Body of pancreas (tissue), 4 donors: Measurements from ENCODE around the gene TRPV6.

ENCODE experiments used
- POLR2A ChIP-seq, 3 donors: fragments of 450-650 bp; IDR thresholded peaks; one replicate each; pipeline ENCODE4 v1.6.1; 2016; ENCODE audit warnings: antibody characterized with exemption in 3 of 3, mild to moderate bottlenecking in 2 of 3
- TF ChIP-seq, protein P1 (sequence below), 7 experiments: fragments of 450-650 bp in 4 of 7; fragments of 200-600 bp in 3 of 7; sonication (generic) in 3 of 7; IDR thresholded peaks; one replicate each; pipeline ENCODE4 v1.5.1; 2016 to 2019; ENCODE audit warnings: antibody characterized with exemption in 7 of 7

DNA sequence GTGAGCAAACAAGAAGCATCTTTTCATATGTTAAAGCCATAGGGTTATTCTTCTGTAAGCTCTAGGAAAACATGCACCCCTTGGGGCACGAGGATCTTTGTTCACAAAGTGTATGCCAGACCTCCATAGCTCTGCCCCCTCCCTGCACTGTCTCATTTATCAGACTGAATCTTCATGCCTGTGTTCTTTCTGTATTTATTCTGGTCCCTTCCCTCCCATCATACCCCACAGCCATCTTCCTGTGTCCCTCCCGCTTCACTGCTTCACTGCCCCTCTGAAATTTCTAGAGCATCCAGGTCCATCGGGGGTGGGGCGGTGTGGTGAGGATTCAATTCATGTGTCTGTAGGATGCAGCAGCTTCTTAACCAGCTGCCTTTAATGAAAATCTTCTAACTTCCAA lies 23.2 kb downstream of the TRPV6 start:
- TF ChIP-seq, protein P1, sequence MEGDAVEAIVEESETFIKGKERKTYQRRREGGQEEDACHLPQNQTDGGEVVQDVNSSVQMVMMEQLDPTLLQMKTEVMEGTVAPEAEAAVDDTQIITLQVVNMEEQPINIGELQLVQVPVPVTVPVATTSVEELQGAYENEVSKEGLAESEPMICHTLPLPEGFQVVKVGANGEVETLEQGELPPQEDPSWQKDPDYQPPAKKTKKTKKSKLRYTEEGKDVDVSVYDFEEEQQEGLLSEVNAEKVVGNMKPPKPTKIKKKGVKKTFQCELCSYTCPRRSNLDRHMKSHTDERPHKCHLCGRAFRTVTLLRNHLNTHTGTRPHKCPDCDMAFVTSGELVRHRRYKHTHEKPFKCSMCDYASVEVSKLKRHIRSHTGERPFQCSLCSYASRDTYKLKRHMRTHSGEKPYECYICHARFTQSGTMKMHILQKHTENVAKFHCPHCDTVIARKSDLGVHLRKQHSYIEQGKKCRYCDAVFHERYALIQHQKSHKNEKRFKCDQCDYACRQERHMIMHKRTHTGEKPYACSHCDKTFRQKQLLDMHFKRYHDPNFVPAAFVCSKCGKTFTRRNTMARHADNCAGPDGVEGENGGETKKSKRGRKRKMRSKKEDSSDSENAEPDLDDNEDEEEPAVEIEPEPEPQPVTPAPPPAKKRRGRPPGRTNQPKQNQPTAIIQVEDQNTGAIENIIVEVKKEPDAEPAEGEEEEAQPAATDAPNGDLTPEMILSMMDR (IDR thresholded peaks at IDR 0.05): no peak
- no peak for TF ChIP-seq POLR2A (IDR thresholded peaks at IDR 0.05)
